T-helper 1 cell treated with Interleukin-12 subunit alpha and Interleukin-12 subunit beta and Interleukin-4 antibody, amounts not matched to agents 30 μg/mL and 1 μg/mL, for 36 hours (primary cell): Measurements from ENCODE around the gene ANKRD6.

Experiments used
- H3K27ac Mint-ChIP-seq: one replicate; pipeline ENCODE4 v1.8.0; 2021; ENCODE audit warnings: mild to moderate bottlenecking, mixed read lengths
- H3K27me3 Mint-ChIP-seq: one replicate; pipeline ENCODE4 v1.8.0; 2021; ENCODE audit warnings: low read depth, mixed read lengths
- H3K36me3 Mint-ChIP-seq: one replicate; pipeline ENCODE4 v1.8.0; 2021; ENCODE audit warnings: low read depth, mixed read lengths
- H3K4me1 Mint-ChIP-seq: one replicate; pipeline ENCODE4 v1.8.0; 2021; ENCODE audit warnings: low read depth, mixed read lengths
- H3K4me3 Mint-ChIP-seq: one replicate; pipeline ENCODE4 v1.8.0; 2021; ENCODE audit warnings: mild to moderate bottlenecking, moderate library complexity, mixed read lengths
- H3K9me3 Mint-ChIP-seq: one replicate; pipeline ENCODE4 v1.8.0; 2021; ENCODE audit warnings: mixed read lengths

The ANKRD6 gene

GRCh38 chr6:89471287-89471867 lies 38.4 kb downstream of the ANKRD6 start:
- Mint-ChIP-seq H3K4me3 (no peak overlapping the region), H3K4me1 (peaks cover 18% of the 10 kb centered on the region), H3K27ac (no peak overlapping the region), H3K36me3 (peaks cover 5% of the 10 kb centered on the region), H3K9me3 (peaks cover 4% of the 10 kb centered on the region), H3K27me3 (peaks cover 23% of the 10 kb centered on the region)

- H3K27me3 Mint-ChIP-seq, result peaks cover 6% of the 10 kb centered on the region
- H3K36me3 Mint-ChIP-seq, result peaks cover 5% of the 10 kb centered on the region
- H3K4me3 Mint-ChIP-seq, result no peak overlapping the region
- H3K4me1 Mint-ChIP-seq, result peaks cover 18% of the 10 kb centered on the region
- H3K27ac Mint-ChIP-seq, result peak overlapping the region; percentile 81
- H3K9me3 Mint-ChIP-seq, result peaks cover 4% of the 10 kb centered on the region
Measured at GRCh38 chr6:89475101-89475500, 42.1 kb downstream of the ANKRD6 start.

- H3K27me3 Mint-ChIP-seq, result peaks cover 5% of the 10 kb centered on the region
- H3K4me3 Mint-ChIP-seq, result peak overlapping the region; percentile 65
- peaks cover 4% of the 10 kb centered on the region for H3K9me3 Mint-ChIP-seq
- H3K4me1 Mint-ChIP-seq, result peaks cover 18% of the 10 kb centered on the region
- peak overlapping the region; percentile 81 for H3K27ac Mint-ChIP-seq
- H3K36me3 Mint-ChIP-seq, result peaks cover 5% of the 10 kb centered on the region
Measured at GRCh38 chr6:89475634-89476033, 42.7 kb downstream of the ANKRD6 start.

GRCh38 chr6:89479897-89480296 lies 46.9 kb downstream of the ANKRD6 start:
- Mint-ChIP-seq H3K27ac (no peak overlapping the region), H3K36me3 (peaks cover 5% of the 10 kb centered on the region), H3K9me3 (peaks cover 4% of the 10 kb centered on the region), H3K4me1 (peaks cover 8% of the 10 kb centered on the region), H3K27me3 (peaks cover 15% of the 10 kb centered on the region), H3K4me3 (no peak overlapping the region)

GRCh38 chr6:89481695-89482094 lies 48.7 kb downstream of the ANKRD6 start:
- Mint-ChIP-seq H3K27me3 (peaks cover 20% of the 10 kb centered on the region), H3K4me1 (no peaks in the 10 kb centered on the region), H3K27ac (no peak overlapping the region), H3K4me3 (no peak overlapping the region), H3K9me3 (no peaks in the 10 kb centered on the region), H3K36me3 (no peaks in the 10 kb centered on the region)

GRCh38 chr6:89482126-89482525 lies 49.2 kb downstream of the ANKRD6 start:
- Mint-ChIP-seq H3K4me1 (no peaks in the 10 kb centered on the region), H3K36me3 (no peaks in the 10 kb centered on the region), H3K9me3 (no peaks in the 10 kb centered on the region), H3K27ac (no peak overlapping the region), H3K27me3 (peaks cover 23% of the 10 kb centered on the region), H3K4me3 (no peak overlapping the region)

- Mint-ChIP-seq H3K27me3 (peaks cover 23% of the 10 kb centered on the region), H3K9me3 (no peaks in the 10 kb centered on the region), H3K4me3 (no peak overlapping the region), H3K4me1 (no peaks in the 10 kb centered on the region), H3K36me3 (no peaks in the 10 kb centered on the region), H3K27ac (no peak overlapping the region)
Measured at GRCh38 chr6:89483111-89483720, 50.3 kb downstream of the ANKRD6 start.

- Mint-ChIP-seq H3K4me1 (no peaks in the 10 kb centered on the region), H3K36me3 (no peaks in the 10 kb centered on the region), H3K9me3 (no peaks in the 10 kb centered on the region), H3K27ac (no peak overlapping the region), H3K4me3 (no peak overlapping the region), H3K27me3 (peaks cover 27% of the 10 kb centered on the region)
Measured at GRCh38 chr6:89485320-89485719, 52.4 kb downstream of the ANKRD6 start.

- Mint-ChIP-seq H3K4me1 (no peaks in the 10 kb centered on the region), H3K27me3 (peaks cover 15% of the 10 kb centered on the region), H3K9me3 (no peaks in the 10 kb centered on the region), H3K36me3 (no peaks in the 10 kb centered on the region), H3K4me3 (no peak overlapping the region), H3K27ac (no peak overlapping the region)
Measured at GRCh38 chr6:89487864-89488263, 54.9 kb downstream of the ANKRD6 start.

- H3K27ac Mint-ChIP-seq, result no peak overlapping the region
- no peaks in the 10 kb centered on the region for H3K4me1 Mint-ChIP-seq
- no peaks in the 10 kb centered on the region for H3K36me3 Mint-ChIP-seq
- H3K9me3 Mint-ChIP-seq, result no peaks in the 10 kb centered on the region
- H3K27me3 Mint-ChIP-seq, result peaks cover 12% of the 10 kb centered on the region
- no peak overlapping the region for H3K4me3 Mint-ChIP-seq
Measured at GRCh38 chr6:89488438-89488837, 55.5 kb downstream of the ANKRD6 start.

- H3K4me1 Mint-ChIP-seq, result no peaks in the 10 kb centered on the region
- H3K9me3 Mint-ChIP-seq, result no peaks in the 10 kb centered on the region
- peaks cover 12% of the 10 kb centered on the region for H3K27me3 Mint-ChIP-seq
- H3K36me3 Mint-ChIP-seq, result no peaks in the 10 kb centered on the region
- no peak overlapping the region for H3K4me3 Mint-ChIP-seq
- no peak overlapping the region for H3K27ac Mint-ChIP-seq
Measured at GRCh38 chr6:89489078-89489477, 56.1 kb downstream of the ANKRD6 start.

- no peaks in the 10 kb centered on the region for H3K9me3 Mint-ChIP-seq
- H3K27me3 Mint-ChIP-seq, result peaks cover 15% of the 10 kb centered on the region
- no peak overlapping the region for H3K27ac Mint-ChIP-seq
- H3K4me3 Mint-ChIP-seq, result no peak overlapping the region
- no peaks in the 10 kb centered on the region for H3K36me3 Mint-ChIP-seq
- H3K4me1 Mint-ChIP-seq, result no peaks in the 10 kb centered on the region
Measured at GRCh38 chr6:89492025-89492640, 59.2 kb downstream of the ANKRD6 start.

GRCh38 chr6:89494131-89494793 lies 61.3 kb downstream of the ANKRD6 start:
- no peak overlapping the region for H3K27ac Mint-ChIP-seq
- H3K4me3 Mint-ChIP-seq, result no peak overlapping the region
- H3K9me3 Mint-ChIP-seq, result no peaks in the 10 kb centered on the region
- no peaks in the 10 kb centered on the region for H3K4me1 Mint-ChIP-seq
- no peaks in the 10 kb centered on the region for H3K36me3 Mint-ChIP-seq
- peaks cover 27% of the 10 kb centered on the region for H3K27me3 Mint-ChIP-seq

GRCh38 chr6:89495961-89496535 lies 63.1 kb downstream of the ANKRD6 start:
- peaks cover 24% of the 10 kb centered on the region for H3K27me3 Mint-ChIP-seq
- H3K9me3 Mint-ChIP-seq, result no peaks in the 10 kb centered on the region
- no peak overlapping the region for H3K27ac Mint-ChIP-seq
- H3K36me3 Mint-ChIP-seq, result no peaks in the 10 kb centered on the region
- no peak overlapping the region for H3K4me3 Mint-ChIP-seq
- no peaks in the 10 kb centered on the region for H3K4me1 Mint-ChIP-seq
